AG04450 (cell line): ENCODE measurements around the gene WDR93. TPM values are rescaled to one million over a fixed set of nuclear protein-coding genes. Genes with fewer than 3 reads are reported as not detected.

ENCODE experiments used
- CTCF ChIA-PET: fragments of 300-600, 350-600 bp; formaldehyde crosslinking; extraction: SDS; loops from one replicate; lab custom pipeline; 2022; ENCODE audit warnings: antibody characterized with exemption, inconsistent platforms; lab: Charles Lee
- POLR2A ChIA-PET: fragments of 350-600 bp; formaldehyde crosslinking; extraction: SDS; loops from one replicate; lab custom pipeline; 2021; ENCODE audit warnings: antibody characterized with exemption, inconsistent platforms; lab: Yijun Ruan, JAX
- DNase-seq: peaks from one replicate; pipeline ENCODE4 v3.0.0-alpha.2; 2011; ENCODE audit warnings: low read depth, low spot score
- H3K27ac ChIP-seq: one replicate; pipeline ENCODE4 v1.5.1; 2012; ENCODE audit warnings: low read depth, low read length, control low read depth
- H3K27me3 ChIP-seq: one replicate; pipeline ENCODE4 v1.6.0; 2012; ENCODE audit warnings: low read length; ENCODE audit not compliant: control insufficient read depth, insufficient read depth
- H3K4me3 ChIP-seq: 2 replicates; pipeline ENCODE4 v1.5.1; 2011; ENCODE audit warnings: mild to moderate bottlenecking, low read depth, low read length, control low read depth
- H3K9me3 ChIP-seq: 2 replicates; pipeline ENCODE4 v1.5.1; 2012; ENCODE audit warnings: low read length; ENCODE audit not compliant: control insufficient read depth, insufficient read depth
- polyA plus RNA-seq: library from polyadenylated mRNA; depleted of rRNA; stranded (reverse); fragments of >200 nt; gene quantifications from 2 replicates; pipeline ENCODE4 v1.2.3, GENCODE V29; 2011
- TF ChIP-seq, protein P1 (sequence below): IDR thresholded peaks from 2 replicates; pipeline ENCODE4 v1.5.1; 2011; ENCODE audit warnings: low read depth, low read length, control low read depth, inconsistent platforms

WDR93 gene
- polyA plus RNA-seq, 1 experiment: 0.05 TPM

DNA sequence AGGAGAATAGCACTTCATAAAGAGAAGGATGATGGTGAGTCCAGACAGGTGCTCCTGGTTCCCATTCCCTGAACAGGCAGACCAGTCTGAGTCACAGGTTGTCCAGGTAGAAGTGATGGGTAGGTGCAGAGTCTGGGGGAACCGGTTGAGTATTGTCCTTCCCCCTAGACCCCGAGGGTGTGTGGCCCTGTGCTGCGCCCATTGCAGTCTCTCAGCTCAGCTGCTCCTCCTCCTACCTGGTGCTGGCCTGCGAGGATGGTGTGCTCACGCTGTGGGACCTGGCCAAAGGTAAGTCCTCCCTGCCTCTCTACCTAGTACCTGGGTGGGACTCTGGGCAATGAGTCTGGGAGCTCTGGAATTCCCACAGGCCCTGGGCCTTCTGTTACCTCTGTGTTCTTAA, 40.7 kb downstream of the WDR93 start:
- H3K27me3 ChIP-seq: peaks cover 54% of the 10 kb centered on the region
- no peak overlapping the region for H3K4me3 ChIP-seq
- TF ChIP-seq, protein P1, sequence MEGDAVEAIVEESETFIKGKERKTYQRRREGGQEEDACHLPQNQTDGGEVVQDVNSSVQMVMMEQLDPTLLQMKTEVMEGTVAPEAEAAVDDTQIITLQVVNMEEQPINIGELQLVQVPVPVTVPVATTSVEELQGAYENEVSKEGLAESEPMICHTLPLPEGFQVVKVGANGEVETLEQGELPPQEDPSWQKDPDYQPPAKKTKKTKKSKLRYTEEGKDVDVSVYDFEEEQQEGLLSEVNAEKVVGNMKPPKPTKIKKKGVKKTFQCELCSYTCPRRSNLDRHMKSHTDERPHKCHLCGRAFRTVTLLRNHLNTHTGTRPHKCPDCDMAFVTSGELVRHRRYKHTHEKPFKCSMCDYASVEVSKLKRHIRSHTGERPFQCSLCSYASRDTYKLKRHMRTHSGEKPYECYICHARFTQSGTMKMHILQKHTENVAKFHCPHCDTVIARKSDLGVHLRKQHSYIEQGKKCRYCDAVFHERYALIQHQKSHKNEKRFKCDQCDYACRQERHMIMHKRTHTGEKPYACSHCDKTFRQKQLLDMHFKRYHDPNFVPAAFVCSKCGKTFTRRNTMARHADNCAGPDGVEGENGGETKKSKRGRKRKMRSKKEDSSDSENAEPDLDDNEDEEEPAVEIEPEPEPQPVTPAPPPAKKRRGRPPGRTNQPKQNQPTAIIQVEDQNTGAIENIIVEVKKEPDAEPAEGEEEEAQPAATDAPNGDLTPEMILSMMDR: no peak
- POLR2A ChIA-PET: no interaction called here
- CTCF ChIA-PET: interaction anchor here (1.0 kb wide), 1 partner anchor 9 kb away, joined by 5 read pairs; no protein-coding TSS in a partner anchor
- DNase-seq: no peak
- no peak overlapping the region for H3K27ac ChIP-seq
- no peaks in the 10 kb centered on the region for H3K9me3 ChIP-seq

DNA sequence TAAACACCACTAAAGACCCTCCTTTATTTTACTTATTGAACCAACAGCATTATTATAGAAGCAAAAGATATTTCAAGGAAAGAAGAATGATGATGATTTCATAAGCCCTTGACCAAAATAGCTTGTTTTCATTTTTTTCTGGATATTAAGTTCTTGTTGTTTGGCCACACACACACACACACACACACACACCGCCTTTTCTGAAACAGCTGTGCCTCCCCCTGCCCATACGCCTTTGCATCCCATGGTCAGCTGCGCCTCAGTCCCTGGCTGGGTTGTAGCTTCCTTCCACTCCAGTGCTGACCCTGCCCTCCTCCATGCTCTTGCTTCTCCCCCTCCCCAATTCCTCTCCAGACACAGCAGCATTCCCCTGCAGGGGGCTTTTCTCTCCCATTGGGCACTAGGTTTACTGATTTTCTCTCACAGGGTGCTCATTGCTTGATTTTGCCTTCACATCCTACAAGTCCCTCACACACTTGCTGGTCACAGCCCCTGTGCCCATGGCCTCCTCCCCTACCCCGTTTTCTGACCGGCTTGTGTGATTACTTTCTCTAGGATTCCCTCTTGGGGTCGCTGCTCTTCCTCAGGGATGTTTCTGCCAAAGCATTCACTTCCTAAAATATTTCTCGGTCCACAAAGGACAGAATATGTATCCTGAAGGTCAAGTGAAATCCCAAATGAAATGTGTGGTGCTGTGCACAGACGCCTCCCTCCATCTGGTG, 42.0 kb downstream of the WDR93 start:
- no peak overlapping the region for H3K4me3 ChIP-seq
- ChIA-PET POLR2A (no interaction called here), CTCF (interaction anchor here (0.6 to 0.8 kb wide), 2 partner anchors 142 to 204 kb away, joined by 3 read pairs; no protein-coding TSS in a partner anchor)
- TF ChIP-seq, protein P1: no peak
- H3K9me3 ChIP-seq: no peaks in the 10 kb centered on the region
- peaks cover 51% of the 10 kb centered on the region for H3K27me3 ChIP-seq
- no peak for DNase-seq
- no peak overlapping the region for H3K27ac ChIP-seq

DNA sequence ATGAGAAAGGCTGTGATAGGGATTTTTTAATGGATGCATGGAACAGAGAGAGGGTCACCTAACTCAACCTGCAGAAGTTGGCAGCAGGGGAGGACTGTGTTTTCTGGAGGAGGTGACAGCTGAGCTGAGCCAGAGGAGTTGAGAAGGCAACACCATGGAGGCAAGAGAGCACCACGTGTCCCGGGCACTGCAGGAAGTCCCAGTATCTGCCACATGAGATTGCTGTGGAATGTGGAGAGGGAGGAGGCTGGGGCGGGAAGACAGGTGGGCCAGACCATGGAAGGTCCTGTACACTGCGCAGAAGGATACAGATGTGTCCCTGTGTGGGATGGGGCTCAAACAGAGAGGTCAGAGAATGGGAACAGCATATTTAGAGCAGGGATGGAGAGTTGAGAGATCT, 45.2 kb downstream of the WDR93 start:
- Histone ChIP-seq H3K9me3 (no peaks in the 10 kb centered on the region), H3K27ac (no peak overlapping the region), H3K4me3 (no peak overlapping the region), H3K27me3 (peaks cover 38% of the 10 kb centered on the region)
- no peak for DNase-seq
- TF ChIP-seq, protein P1: no peak
- ChIA-PET CTCF (no interaction called here), POLR2A (no interaction called here)

DNA sequence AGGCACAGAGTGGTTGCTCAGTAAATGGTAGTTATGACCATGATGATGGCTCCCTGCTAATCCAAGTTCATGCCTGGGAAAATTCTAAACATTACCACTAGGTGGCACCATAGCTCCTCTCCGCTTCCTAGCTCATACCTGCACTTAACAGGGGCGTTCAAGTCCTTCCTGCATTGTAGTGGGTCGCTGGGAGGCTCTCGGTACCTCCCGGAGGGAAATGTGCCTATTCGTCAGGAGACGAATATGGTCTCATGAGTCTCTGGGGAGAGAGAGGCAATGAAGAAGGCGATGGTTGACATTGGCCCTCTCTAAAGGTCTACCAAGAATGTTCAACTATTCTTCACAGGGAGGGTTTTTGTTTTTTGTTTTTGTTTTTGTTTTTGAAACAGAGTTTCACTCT, 49.5 kb downstream of the WDR93 start:
- CTCF ChIA-PET: interaction anchor here (0.6 to 5.0 kb wide), 23 partner anchors 9 to 331 kb away, joined by 3 to 78 read pairs (median 5); no protein-coding TSS in a partner anchor
- no peaks in the 10 kb centered on the region for H3K9me3 ChIP-seq
- TF ChIP-seq, protein P1: peak; percentile 90
- DNase-seq: peak; percentile 53
- peaks cover 22% of the 10 kb centered on the region for H3K27me3 ChIP-seq
- H3K4me3 ChIP-seq: no peak overlapping the region
- H3K27ac ChIP-seq: no peak overlapping the region
- POLR2A ChIA-PET: interaction anchor here (1.0 kb wide), 1 partner anchor 148 kb away, joined by 3 read pairs; no protein-coding TSS in a partner anchor

DNA sequence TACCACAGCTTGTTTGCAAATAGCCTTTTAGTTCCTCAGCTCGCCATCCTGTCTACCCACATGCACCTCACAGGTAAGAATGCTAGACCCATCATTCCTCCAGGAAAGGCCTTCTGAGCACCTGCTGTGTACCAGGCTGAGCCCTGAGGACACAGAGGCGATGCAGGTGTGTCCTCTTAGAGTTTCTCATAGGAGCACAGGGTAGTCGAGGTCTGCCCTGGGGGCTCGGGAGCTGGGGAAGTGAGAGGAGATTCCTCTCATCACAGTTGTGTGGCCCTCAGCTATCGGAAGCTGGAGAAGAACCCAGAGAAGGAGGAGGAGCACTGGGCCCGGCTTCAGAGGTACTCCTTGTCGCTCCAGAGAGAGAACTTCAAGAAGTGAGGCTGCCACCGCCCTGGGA, 52.4 kb downstream of the WDR93 start:
- H3K27ac ChIP-seq: no peak overlapping the region
- H3K4me3 ChIP-seq: no peak overlapping the region
- no peaks in the 10 kb centered on the region; the same call in 1 of the 2 replicates for H3K9me3 ChIP-seq
- TF ChIP-seq, protein P1: no peak
- no peak for DNase-seq
- ChIA-PET CTCF (interaction anchor here (0.8 to 5.0 kb wide), 2 partner anchors 16 to 132 kb away, joined by 3 to 64 read pairs; no protein-coding TSS in a partner anchor), POLR2A (no interaction called here)
- peaks cover 28% of the 10 kb centered on the region for H3K27me3 ChIP-seq
